ENCODE results near the gene SPTLC1. TPM values are rescaled to one million over a fixed set of nuclear protein-coding genes. Genes with fewer than 3 reads are reported as not detected.

Gene SPTLC1
- polyA plus RNA-seq, 1 donor (not counting 4 experiments of a cell fraction or from before 2014, with no cell fraction given) = 123 TPM

DNA sequence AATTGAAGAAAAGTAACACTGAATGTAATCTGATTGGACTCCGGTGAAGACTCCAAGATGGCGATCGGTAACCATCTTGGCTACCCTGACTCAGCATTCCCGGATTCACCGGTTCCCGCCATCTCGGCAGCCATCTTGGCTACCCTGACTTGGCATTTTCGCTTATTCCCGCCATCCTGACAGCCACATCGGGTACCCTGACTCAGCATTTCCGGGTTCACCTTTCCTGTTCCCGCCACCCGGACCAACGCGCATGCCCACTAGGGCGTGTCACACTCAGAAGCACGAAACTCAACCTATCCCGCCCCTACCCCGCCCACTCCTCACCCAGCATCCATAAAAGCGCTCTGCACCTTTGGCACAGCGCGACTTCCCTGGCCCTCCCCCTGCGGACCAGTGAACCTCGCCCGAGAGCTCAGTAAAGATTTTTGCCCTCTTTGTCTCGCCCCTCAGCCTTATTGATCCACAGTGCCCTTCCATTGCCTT is 17.2 kb downstream of the SPTLC1 start:
- Histone ChIP-seq H3K4me2 (ENCODE audit: control insufficient read depth, extremely low read depth, insufficient read depth, low read depth, low read length) (peak overlapping the region; percentile 36), H3K79me2 (ENCODE audit: control insufficient read depth, insufficient read depth, low read length) (peaks cover 41% of the 10 kb centered on the region), H3K4me1 (ENCODE audit: control insufficient read depth, extremely low read depth, insufficient read depth, low read length) (peaks cover 27% of the 10 kb centered on the region), H3K9me3 (ENCODE audit: control insufficient read depth, low read depth, low read length) (no peaks in the 10 kb centered on the region), H3K9ac (ENCODE audit: control insufficient read depth, extremely low read depth, insufficient read depth, low read length) (peak overlapping the region; percentile 36), H3K36me3 (ENCODE audit: control insufficient read depth in 2 of 2, extremely low read depth in 1 of 2, insufficient read depth in 2 of 2, low read length in 2 of 2) (peaks cover 0 to 2% of the 10 kb centered on the region in 2 experiments), H4K20me1 (ENCODE audit: control insufficient read depth, extremely low read depth, insufficient read depth, low read length) (no peaks in the 10 kb centered on the region), H2AFZ (ENCODE audit: control insufficient read depth, low read length) (peak overlapping the region; percentile 24), H3K9me1 (ENCODE audit: control insufficient read depth, extremely low read depth, insufficient read depth, low read length) (no peaks in the 10 kb centered on the region), H3K4me3 (ENCODE audit: control insufficient read depth in 2 of 3, extremely low read depth in 1 of 3, insufficient read depth in 2 of 3, low read depth in 1 of 3, low read length in 3 of 3) (no peak overlapping the region), H3K27me3 (ENCODE audit: control insufficient read depth, extremely low read depth, insufficient read depth, low read length) (no peaks in the 10 kb centered on the region), H3K27ac (ENCODE audit: control insufficient read depth, insufficient read depth, low read length) (peak overlapping the region; percentile 61)
- TF ChIP-seq CTCF (optimal IDR thresholded peaks at IDR 0.05 in 1 of 3, IDR thresholded peaks at IDR 0.05 in 1 of 3, conservative IDR thresholded peaks at IDR 0.05 in 1 of 3; ENCODE audit: extremely low read depth in 1 of 3, insufficient read depth in 2 of 3, low read length in 3 of 3) = no peak
- TF ChIP-seq EZH2 (IDR thresholded peaks at IDR 0.05; ENCODE audit: low read length) = no peak
- dilution Hi-C loops (cut with MboI; ENCODE audit: extremely low pct_ligation_motif_present, low sequenced_read_pairs) = no loop called here
- DNase-seq (ENCODE audit: low read depth, low spot score) = peak; percentile 45
- peak; percentile 13 for FAIRE-seq

GRCh38 chr9:92095236-92095635 is 20.0 kb downstream of the SPTLC1 start:
- Histone ChIP-seq H3K9me1 (ENCODE audit: control insufficient read depth, extremely low read depth, insufficient read depth, low read length) (no peaks in the 10 kb centered on the region), H3K36me3 (ENCODE audit: control insufficient read depth in 2 of 2, extremely low read depth in 1 of 2, insufficient read depth in 2 of 2, low read length in 2 of 2) (peaks cover 0 to 4% of the 10 kb centered on the region in 2 experiments), H3K79me2 (ENCODE audit: control insufficient read depth, insufficient read depth, low read length) (peaks cover 53% of the 10 kb centered on the region), H3K9me3 (ENCODE audit: control insufficient read depth, low read depth, low read length) (no peaks in the 10 kb centered on the region), H4K20me1 (ENCODE audit: control insufficient read depth, extremely low read depth, insufficient read depth, low read length) (no peaks in the 10 kb centered on the region), H3K27ac (ENCODE audit: control insufficient read depth, insufficient read depth, low read length) (no peak overlapping the region), H3K4me3 (ENCODE audit: control insufficient read depth in 2 of 3, extremely low read depth in 1 of 3, insufficient read depth in 2 of 3, low read depth in 1 of 3, low read length in 3 of 3) (no peak overlapping the region), H3K9ac (ENCODE audit: control insufficient read depth, extremely low read depth, insufficient read depth, low read length) (no peak overlapping the region), H3K27me3 (ENCODE audit: control insufficient read depth, extremely low read depth, insufficient read depth, low read length) (no peaks in the 10 kb centered on the region), H2AFZ (ENCODE audit: control insufficient read depth, low read length) (no peak overlapping the region), H3K4me1 (ENCODE audit: control insufficient read depth, extremely low read depth, insufficient read depth, low read length) (peaks cover 21% of the 10 kb centered on the region), H3K4me2 (ENCODE audit: control insufficient read depth, extremely low read depth, insufficient read depth, low read depth, low read length) (no peak overlapping the region)
- no peak for FAIRE-seq
- no peak for DNase-seq (ENCODE audit: low read depth, low spot score)
- TF ChIP-seq CTCF (optimal IDR thresholded peaks at IDR 0.05 in 1 of 3, IDR thresholded peaks at IDR 0.05 in 1 of 3, conservative IDR thresholded peaks at IDR 0.05 in 1 of 3; ENCODE audit: extremely low read depth in 1 of 3, insufficient read depth in 2 of 3, low read length in 3 of 3) (no peak), EZH2 (IDR thresholded peaks at IDR 0.05; ENCODE audit: low read length) (no peak)
- dilution Hi-C loops (cut with MboI; ENCODE audit: extremely low pct_ligation_motif_present, low sequenced_read_pairs) = no loop called here
